Activated T-helper 9 cell treated with anti-CD3 and anti-CD28 coated beads, Interleukin-2, amount 50 U/mL, for 16 hours (primary cell): ENCODE data around the gene TMPRSS7.

Experiments
- DNase-seq: peaks from one replicate; pipeline ENCODE4 v3.0.0-alpha.2; 2020; ENCODE audit warnings: low read depth

TMPRSS7 gene

DNA sequence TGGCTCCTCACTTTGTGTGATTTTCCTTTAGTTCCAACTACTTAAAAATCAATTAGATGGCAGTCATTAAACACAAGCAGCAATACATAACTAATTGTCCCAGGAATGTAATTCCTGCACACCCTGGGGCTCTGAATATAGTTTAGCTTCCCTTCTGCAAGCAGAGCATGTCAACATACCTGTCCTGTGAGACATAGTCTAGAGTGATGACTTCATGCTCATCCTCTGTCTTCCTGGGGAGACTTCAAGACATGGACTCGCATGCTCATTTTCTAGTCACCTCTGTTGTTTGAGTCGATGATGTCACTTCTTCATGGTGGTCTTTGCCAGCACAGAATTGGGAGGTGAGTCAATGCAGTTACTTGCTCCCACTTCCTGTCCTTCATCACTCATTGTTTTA, 67.4 kb downstream of the TMPRSS7 start:
- DNase-seq: no peak

DNA sequence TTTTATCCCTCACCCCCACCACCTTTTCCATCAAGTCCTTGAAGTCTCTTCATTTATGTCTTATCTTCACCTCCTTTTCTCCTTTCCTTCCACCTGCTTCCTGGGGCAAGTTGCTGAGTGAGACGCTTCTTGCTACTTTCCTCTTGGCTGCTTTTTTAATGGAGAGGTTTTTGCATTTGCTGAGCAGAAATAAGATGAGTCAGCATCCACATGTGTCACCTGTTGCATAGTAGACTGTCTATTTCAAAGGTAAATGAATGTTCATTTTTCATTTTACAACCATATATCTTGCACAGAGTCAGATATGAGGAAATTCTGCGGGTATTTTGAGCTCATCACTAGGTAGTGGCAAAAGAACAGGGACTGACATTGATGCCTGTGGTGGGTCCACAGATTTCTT, 70.2 kb downstream of the TMPRSS7 start:
- no peak for DNase-seq

DNA sequence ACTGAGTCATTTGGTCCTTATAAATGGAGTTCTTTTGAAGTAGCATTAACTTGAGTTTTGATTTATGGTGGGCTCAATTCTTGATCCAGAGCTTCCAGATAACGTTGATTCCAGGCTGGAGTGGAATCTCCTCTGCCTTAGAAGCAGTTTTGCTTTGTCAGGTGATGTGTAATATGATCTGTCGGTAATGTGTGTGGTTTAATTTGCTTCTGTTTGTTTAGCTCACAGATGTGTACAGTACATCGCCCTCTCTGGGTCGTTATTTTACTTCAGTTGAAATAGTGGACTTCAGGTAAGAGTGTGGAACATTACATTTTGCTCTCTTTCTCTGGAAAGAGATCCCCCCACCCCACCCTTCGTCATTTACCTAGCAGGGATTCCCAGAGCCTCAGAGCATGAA, 74.8 kb downstream of the TMPRSS7 start:
- DNase-seq: no peak

DNA sequence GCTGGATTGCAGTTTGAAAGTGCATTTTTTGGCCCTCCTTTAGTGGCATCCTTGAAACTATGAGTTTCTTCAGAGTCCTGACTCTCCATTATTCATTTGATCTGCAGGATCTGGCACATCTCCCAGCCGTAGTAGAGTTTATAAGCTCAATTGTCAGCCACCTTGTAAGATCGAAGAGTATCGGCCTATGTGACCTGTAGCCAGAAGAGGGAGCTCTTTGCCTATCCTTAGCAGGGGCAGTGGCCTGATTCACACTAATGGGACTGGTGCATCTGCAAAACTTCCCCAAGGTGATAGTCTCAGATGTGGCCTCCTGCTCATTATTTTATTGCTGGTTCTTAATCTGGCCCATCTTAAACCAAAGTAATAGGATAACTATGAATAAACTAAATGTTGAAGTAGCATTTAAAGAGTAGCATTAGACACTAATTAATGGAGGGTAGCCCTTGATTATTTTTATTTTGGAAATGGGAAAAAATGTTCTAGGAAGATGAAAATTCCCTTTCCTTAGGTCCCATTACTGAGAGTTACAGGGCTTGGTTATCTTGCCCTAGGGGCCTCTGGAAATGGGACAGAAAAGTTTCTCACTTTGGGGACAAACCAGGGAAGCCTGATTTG, 77.4 kb downstream of the TMPRSS7 start:
- DNase-seq: peak; percentile 36

DNA sequence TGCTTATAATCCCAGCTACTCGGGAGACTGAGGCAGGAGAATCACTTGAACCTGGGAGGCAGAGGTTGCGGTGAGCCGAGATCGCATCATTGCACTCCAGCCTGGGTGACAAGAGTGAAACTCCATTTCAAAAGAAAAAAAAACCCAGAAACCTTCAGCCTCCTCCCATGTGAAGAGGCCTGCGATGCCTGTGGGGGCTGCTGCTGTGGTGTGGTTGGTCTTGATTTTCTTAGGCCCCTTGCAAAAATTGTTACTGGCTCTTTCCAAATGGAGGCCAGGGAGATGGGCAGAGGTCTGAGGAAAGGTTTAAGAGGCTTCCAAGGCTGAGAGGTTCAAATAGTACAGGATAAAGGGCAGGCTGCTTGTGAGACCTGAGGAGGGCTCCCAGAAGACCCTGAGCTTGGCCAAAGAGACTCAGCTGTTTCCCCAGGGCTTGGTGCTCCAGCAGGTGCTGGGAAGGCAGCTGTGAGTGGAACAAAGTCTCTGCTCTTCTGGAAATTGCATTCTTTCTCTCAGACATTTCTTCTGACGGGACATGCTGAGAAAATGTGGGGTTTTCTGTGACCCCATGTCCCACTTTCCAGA, 80.1 kb downstream of the TMPRSS7 start:
- no peak for DNase-seq

DNA sequence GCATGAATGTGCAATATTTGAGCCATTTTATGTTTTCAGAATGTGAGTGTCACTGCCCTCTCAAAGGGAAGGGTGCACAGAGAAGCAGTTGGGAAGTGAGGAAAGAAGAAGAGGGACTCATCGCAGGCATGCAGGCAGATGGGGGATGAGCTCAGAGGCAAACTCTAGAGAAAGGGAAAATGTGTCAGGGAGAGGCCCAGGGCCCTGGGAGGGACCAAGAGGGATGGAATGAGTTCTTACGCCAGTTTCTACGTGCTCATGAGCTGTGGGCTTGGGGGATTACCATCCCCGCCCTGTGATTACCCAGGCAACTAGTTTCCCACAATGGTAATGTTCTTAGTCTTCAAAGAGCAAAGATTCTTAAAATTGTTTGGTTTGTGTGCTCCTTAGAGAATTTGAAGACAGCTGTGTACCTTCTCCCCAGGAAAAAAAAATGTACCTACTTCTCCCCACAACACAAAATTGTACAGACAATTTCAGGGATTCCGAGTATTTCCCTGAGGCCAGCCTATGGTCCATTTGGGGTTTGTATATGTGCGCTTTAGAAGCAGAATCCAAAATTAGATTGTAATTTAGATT, 80.7 kb downstream of the TMPRSS7 start:
- no peak for DNase-seq

DNA sequence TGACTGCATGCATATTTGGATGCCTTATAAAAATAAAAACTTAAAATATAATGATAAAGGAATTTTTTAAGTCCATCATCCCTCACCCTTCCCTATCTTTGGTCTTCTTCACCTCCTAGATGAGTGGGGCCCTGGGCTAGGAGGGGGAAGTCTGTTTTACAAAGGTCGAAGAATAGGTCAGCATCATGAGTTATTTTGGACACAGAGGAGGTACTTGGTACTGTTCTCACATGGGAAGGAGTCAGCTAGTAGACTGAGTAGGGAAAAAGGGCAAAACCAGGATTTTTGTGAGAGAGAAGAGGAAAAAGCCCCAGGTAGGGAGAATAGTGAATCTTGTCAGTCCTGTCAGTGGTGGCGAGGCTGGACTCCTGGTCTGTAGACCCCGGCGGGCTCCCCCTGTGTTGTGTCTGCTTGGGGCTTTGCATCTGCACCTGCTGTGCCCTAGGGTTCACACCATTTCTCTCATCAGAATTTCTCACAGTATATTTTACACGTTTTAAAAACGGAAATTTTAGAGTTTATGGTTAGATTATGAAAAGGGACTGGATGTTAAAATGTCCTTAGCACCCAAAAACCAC, 81.4 kb downstream of the TMPRSS7 start:
- no peak for DNase-seq

DNA sequence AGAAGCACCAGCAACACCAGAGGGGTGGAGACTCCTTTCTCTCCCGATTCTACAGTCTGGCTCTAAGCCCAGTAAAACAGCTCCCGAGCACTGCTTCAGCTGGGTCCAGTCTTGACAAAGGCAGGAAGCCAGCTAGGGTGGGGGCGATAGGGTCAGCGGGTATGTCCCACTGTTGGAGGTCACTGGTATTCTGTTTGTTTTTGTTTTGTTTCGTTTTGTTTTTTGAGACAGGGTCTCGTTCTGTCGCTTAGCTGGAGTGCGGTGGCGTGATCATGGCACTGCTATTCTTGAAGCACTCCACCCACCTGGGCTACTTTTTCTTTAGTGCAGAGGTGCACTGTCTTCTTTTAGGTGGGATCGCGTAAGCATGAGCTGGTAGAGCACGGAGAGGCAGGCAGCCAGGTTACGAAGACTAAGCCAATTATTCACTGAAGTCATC, 82.2 kb downstream of the TMPRSS7 start:
- no peak for DNase-seq

DNA sequence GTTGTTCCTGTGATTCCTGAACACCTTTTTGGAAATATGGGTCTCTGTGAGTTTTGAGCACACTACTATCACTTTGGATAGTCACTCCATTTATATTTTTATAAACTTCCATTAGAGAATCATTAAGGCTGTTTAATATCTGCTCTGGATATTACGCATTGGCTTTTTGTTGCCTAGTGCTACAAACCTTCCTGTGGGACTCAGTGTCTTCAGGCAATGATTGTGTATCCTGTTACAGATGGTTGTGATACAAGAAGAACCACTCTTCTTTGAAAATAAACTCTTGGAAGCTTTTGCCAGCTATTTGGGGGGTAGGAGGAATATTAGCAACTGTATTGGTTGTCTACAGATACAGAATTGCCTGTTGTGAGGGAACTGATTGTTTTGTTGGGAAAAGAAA, 82.9 kb downstream of the TMPRSS7 start:
- DNase-seq: no peak

DNA sequence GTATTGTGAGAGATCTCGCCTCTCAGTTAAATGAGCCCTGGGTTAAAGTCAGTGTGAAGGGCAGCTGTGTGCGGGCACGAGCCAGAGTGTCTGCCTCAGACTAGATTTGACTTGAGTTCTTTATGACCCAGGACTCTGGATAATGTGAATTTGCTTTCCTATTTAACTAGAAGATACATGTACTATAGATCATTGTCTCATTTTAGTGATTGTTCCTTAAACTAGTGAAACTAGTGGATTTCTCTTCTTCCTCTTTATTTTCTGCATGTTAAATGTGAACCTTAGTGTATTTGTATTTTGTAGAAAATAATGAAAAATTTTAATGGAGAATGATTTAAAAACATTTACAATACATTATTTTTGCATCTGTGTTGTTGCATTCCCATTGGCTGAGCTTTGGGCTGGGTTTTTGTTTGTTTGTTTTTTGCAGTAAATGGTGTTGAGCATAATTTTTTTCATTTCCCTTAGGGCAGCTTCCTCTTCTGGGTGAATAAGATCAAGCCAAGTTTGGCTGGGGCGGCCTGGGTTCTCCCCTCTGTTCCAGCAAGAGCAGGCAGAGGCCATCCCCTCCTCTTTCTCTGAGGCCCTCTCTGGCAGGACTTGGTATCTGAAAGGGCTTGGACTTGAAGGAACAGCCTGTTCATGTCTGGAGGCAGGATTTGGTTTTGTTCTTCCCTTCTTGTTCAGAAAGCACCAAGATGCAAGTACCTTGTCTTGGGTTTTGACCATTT, 83.5 kb downstream of the TMPRSS7 start:
- DNase-seq: no peak

DNA sequence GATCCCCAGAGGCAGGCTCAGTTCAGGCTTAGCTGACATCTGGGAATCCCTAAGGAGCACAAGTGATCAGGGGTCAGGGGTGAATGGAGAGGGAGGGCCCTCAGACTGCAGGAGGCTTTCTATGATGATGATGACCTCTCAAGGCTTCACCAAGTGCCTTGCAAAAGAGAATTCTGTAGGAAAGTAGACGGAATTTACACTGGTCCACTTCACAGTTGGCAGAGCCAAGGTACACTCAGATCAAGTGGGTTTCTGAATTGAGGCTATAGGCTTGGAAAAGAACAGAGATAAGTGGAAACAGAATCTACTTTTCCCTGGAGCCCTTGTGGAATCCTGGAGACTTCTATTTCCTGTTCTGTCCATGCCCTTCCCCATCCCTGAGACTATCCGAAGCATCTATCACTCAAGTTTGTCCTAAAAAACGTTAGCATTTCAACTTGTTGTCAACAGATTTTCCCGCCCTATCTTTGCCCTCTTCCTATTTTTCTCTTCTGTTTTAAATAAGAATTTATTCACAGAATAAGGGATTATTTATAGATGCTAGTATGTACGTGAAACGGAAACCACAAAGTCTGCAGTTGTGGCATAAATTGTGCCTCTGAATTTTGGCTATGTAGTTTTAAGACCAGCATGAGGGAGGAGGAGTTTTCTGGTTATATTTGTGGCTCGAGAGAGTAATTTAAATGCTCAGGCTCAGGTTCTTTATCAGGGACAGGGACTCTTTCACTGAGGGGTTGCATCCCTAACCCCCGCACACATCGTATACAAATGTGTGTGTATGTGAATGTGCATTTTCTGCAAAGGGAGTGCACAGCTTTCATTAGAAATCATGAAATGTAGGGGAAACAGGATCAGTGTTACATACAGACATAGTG, 85.7 kb downstream of the TMPRSS7 start:
- no peak for DNase-seq

DNA sequence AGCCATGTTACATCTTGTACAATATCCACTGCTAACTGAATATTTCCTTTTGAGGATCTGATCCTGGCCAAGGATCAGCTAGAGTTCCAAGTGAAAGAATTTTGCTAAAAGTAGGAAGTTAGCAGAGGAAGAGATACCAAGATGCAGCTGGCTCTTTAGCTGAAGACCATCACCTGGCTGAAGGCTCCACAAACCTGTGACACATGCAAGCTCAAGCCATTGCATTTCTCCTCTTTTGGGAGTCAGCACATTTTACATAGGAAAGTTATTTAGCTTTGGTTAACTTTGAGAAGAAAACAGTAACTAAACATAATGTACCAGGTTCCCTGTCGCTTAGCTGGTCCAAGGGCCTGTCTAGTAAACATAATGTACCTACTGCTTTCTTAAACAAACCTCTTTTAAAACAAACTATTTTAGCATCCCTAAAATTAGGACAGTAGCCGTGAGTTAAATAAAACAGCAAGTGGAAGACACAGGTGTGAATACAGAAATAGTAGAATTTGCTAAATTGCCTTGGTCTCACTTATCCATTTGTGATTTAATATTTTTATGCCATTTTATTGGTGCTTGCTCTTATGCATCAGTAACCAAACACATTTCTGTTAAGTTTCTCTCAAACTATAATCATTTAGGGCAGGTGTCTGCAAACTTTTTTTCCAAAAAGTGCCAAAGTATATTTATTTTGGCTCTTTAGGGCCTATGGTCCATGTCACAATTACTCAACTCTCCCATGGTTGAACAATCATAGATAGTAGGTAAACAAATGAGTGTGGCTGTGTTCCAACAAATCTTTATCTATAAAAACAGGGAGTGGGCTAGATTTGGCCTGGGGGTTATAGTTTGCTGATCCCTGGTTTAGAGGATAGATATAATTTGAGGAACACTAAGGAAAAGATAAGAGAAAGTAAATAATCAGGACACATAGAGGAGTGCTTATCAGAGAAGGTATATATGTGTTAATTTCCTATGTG, 87.3 kb downstream of the TMPRSS7 start:
- no peak for DNase-seq

DNA sequence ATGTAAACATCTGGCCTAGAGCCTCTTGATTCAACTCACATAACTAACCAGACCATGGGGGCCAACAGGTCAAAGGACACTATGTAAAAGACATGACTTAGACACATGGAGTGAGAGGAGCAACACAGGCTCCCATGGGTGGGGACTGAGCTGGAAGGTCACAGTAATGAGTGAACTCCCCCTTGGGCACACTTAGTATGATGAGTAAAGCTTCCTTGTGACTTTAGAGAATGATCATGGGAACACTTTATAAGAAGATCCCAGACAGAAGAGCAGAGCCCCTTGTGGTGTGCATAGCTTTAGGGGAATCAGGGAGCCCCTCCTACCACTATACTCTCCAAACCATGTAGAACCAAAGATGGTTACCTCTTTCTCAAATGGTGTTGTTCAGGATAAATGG, 88.3 kb downstream of the TMPRSS7 start:
- DNase-seq: no peak

DNA sequence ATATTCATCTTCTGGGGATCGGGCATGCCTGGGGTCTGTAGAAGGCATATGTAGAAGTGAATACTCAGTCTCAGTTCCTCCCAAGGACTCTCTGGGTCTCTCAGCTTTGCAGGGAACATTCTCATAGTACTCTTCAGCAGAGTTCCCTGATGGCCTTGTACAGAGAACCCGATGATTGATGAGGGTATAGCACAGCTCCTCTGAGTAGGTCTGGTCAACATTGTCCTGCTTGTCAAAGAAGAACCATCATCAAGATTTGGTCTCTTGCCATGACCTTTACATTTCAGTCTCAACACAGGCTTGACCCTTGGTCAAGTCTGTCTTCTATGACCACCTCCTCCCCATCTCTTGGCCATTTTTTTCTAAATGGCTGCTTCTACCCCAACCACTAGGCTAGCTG, 89.0 kb downstream of the TMPRSS7 start:
- DNase-seq: no peak

DNA sequence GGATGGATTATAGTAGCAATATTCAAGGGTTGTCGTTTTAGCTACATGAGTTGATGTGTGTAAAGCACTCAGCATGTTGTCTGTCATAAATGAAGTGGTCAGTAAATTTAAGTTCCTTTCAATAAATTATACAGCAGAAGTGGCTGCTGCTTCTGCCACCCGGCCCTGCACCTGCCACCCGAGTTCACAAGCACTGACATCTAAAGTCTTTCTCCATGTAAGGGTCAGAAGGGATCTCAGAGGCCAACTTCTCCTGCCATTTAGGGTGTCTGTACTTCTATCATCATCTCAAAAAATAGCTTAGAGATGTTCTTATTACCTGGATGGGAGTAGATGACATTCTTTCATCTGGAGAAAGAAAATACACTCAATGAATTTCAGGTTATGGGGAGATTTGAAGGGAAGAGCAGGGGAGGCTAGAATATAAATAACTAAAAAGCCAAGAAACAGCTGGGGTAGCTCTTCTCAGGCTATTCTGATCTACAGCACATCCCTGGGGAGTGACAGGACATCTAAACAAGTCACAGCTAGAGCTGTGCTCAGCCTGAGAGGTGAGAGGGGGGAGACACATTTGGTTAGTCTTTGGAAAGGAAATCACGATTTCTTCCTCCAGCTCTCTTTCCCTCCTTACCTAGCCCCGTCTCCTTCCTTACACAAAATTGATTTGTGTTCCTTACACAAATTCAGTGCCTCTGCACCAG, 90.5 kb downstream of the TMPRSS7 start:
- DNase-seq: no peak

DNA sequence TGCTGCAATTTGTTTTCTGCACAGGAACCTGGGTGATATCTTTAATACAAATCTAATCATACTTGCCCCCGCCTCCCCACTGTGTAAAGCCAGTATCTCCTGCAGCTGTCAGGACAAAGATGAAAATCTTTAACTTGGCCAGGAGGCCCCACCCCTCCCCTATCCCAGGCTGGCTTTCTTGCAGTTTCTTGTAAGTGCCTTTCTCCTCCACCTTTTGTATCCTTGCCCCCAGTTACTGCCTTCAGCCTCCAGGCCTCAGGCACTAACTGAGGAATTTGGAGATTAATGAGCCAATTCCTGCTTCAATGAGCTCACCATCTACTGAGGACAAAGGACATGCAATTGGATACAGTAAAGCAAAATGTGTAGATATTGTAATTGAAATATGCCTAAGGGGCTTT, 92.0 kb downstream of the TMPRSS7 start:
- no peak for DNase-seq

DNA sequence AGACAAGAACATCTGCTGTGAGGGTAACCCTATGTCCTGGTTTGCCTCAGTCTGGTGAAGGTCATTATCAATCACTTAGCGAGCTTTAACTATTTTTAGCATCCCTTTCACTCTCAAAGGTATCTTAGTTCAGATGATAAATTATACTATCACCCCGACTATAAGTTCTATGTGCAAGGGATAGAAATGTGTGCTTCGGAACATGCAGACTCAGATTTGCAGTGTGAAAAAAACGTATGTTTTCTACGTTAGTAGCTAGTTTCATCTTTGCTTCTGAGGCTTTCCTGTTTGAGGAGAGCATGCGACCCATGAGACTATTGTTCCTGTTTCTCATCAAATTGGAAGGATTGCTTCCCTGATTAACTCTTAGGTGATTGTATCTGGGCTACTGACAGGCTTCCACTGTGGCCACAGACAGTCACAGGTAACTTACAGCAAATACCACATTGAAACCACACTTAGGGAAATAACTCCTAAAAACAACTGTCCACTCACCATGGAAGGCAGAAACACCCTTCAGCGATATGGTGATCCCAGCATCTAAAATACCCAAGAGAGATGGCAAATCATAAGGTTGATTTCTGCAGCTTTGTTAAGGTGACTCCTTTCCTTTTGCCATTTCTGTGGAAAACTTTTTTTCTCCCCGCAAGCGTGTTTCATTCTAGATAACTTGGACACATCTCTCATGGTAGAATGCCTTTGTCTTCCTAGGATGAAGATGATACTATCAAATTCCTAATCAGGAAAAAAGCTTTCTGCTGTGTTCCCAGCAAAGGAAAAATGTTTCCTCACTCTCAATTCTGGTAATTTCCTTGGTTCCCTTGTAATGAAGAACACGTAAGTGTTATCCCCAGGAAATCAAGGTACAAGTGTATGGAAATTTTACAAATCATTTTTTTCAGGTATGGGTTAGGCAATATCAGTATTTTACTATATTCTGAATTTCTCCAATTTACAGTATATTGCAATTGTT, 93.3 kb downstream of the TMPRSS7 start:
- DNase-seq: no peak

DNA sequence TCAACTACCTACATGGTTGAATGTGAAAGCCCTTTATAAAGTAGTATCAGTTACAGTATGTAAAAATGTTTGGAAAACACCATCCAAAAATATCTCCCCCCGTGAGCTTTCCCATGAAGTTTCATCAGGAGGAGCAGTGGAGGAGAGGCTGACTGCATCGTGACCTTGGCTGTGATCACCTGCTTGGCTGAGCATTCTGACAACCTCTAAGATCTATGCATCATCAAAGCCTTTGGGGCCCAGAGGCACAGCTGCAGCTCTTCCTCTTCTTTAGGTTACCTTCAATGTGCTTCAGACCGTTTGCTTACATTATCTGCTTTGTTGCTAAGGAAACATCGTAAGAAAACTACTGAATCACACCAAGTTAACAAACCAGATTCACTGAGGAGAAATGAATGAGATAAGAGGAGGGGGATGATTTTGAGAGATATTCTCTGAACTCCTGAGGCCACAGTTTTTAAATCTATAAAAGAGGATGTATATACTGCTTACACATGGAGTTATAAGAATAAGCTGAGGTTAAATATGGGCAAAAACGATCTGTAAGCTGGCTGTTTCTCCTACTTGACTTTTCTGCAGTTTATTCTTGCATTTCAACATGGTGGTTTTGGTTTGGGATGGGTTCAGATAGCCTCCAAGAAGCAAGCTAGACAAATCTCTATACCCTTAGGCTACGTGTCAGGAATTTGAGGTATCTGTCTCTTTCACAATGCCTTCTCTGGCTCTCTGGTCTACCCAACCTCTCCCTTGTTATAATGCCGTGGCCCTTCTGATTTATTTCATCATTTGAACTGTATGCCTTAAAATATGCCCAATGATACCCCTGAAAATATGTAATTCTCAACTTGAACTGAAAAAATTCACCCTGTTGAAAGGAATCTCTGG, 94.5 kb downstream of the TMPRSS7 start:
- DNase-seq: peak; percentile 16
